GM04504 (cell line): ENCODE data around the gene GFOD1.

Source experiments
- DNase-seq: peaks from one replicate; pipeline ENCODE4 v3.0.0-alpha.2; 2012; ENCODE audit warnings: low read depth

Gene GFOD1

GRCh38 chr6:13375360-13375878 is 112.0 kb downstream of the GFOD1 start:
- DNase-seq = no peak

DNA sequence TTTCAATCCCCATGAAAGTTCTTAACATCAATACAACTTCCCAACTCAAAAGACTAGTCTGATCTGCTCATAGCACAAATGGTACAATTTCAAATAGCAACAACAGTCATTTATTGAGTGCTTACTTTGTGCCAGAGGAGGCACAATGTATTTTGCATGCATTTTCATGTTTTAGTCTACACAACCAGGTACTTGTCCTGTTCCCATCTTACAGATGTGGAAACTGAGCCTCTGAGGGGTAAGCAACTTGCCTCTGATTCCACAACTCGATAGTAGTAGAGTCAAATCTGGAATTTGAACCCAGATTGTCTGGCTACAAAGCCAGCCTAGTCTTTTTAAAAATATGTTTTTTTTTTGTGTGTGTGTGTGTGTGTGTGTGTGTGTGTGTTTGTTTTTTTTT is 113.5 kb downstream of the GFOD1 start:
- DNase-seq = no peak

- DNase-seq = no peak
These were observed 113.9 kb downstream of the GFOD1 start for GRCh38 chr6:13373488-13373886.

DNA sequence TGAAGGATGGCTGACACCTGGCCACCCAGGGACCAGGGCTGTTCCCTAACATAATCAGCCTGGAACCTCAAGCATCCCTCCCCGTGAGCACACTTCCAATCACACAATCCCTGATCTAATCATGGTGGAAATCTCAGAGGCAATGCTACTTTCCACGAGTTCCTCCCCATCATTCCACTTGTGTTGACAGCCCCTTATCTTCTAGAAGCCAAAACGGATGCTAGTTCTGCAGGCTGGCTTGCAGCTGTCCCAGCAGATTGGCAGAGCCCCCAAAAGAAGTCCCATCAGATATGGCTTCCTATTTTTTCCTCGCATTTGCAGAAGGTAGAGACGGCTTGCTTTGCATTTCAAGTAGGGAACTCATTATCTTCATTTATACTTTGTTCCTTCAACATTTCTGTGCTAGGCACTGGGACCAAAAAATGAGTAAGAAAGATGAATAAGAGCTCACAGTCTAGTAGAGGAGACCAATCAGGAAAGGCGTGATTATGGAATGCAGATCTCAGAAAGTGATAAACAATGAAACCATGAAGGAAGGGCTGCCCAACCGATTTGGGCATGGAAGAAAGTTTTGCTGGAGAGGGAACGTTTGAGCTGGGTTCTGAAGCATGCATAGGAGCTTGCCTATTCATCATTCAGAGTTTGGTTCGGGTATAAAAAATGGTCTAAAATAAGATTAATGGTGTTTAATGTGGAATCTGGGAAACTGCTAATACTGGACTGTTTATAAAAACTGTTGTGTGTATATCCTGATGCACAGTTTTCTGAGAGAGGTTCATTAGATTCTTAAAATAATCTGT is 114.5 kb downstream of the GFOD1 start:
- DNase-seq = no peak

DNA sequence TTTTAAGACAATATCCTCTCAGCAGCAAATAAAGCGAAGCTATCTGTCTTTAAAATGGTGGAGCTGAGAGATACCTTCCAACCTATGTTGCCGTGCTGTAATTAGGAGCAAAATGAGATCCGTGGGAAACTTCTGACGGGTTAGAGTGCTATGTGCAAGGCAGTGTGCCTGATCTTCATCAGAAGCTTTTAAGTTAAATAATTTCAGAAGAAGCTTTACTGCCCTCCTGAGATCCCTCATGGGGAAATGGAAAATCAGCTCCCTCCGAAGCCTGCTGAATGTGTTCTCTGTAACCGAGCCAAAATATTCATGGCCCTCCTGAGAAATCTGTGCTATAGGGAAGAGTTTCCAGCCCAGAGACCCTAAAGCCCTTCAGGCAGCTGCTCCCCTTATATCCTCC is 115.3 kb downstream of the GFOD1 start:
- DNase-seq = no peak

DNA sequence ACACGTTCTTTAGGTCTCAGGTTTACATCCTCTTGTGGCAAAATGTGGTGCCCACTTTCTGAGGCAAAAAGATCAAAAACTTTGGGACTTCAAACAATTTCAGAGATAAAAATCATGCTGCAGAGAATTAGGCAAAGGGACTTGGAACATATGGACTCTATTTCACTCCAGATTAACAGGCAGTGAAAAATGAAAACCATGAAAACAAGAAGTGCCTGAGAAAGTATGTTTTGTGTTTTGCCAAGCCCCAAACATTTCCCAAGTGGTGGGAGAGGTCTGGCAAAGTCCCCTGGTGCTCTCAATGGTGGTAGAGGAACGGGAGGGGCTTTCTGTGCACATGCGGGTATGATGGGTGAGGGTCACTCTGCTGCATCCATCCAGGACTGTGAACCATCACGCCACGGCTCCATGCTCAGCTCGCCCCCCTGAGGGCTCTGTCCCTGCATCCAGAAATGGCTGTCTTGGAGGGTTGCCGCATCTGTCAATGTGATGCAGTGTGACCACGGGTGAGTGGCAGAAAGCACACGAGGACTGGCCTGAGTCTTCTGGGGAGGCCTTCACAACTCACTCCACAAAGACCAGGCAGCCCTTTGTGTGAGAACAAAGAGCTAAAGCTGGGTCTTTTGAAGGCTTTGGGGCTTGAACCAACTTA is 115.9 kb downstream of the GFOD1 start:
- no peak for DNase-seq

DNA sequence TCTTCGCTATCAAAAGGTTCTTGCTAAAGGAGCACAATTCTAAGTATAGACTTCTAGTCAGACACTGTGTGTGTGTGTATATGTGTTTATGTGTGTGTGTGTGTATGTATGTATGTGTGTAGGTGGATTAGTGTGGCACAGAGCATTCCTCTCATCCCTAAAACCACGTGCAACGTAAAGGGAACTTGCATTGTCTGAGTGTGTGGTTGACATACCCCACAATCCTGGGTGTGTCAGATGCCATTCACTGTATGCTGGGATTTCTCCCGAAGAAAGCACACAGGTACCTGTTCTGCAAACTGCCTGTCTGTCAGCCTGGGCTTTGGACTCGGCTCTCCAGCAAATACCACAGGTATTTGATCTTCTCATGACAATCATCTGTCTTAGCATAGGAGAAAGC is 116.8 kb downstream of the GFOD1 start:
- no peak for DNase-seq

- no peak for DNase-seq
These were observed 117.8 kb downstream of the GFOD1 start for GRCh38 chr6:13369591-13369990.

DNA sequence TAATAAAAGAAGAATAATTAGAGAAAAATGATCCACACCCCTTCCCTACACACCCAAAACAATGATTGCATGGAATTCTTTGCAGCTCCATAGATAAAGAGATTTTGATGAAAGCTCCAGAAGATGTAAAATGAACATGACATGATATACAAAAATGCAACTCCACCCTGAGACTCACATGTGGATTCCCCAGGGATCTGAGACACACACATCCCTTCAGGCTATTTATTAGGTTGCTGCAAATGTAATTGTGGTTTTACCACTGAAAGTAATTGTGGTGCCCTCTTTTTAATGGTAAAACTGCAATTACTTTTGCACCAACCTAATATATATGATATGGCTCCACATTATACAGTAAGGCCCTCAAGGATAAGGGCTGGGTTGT is 118.7 kb downstream of the GFOD1 start:
- no peak for DNase-seq

GRCh38 chr6:13368079-13368730 is 119.2 kb downstream of the GFOD1 start:
- no peak for DNase-seq

- DNase-seq = no peak
These were observed 120.0 kb downstream of the GFOD1 start for GRCh38 chr6:13367396-13367795.

DNA sequence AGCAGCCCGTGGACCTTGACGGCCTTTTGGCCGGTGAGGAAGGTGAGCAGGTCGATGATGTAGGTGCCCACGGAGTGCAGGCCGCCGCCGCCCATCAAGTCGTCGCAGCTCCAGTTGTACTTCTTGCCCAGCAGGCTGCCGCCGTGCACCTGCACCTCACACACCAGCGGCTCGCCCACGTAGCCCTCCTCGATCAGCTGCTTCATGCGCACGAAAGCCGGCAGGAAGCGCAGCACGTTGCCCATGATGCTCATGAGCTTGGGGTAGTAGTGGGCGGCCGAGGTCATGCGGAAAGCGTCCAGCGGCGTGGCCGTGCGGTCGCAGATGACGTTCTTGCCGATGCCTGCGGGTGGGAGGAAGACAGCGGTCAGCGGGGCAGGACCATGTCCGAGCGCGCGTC is 122.1 kb downstream of the GFOD1 start:
- DNase-seq = no peak

GRCh38 chr6:13364842-13365241 is 122.6 kb downstream of the GFOD1 start:
- no peak for DNase-seq

- no peak for DNase-seq
These were observed 125.0 kb downstream of the GFOD1 start for GRCh38 chr6:13362412-13362811.

DNA sequence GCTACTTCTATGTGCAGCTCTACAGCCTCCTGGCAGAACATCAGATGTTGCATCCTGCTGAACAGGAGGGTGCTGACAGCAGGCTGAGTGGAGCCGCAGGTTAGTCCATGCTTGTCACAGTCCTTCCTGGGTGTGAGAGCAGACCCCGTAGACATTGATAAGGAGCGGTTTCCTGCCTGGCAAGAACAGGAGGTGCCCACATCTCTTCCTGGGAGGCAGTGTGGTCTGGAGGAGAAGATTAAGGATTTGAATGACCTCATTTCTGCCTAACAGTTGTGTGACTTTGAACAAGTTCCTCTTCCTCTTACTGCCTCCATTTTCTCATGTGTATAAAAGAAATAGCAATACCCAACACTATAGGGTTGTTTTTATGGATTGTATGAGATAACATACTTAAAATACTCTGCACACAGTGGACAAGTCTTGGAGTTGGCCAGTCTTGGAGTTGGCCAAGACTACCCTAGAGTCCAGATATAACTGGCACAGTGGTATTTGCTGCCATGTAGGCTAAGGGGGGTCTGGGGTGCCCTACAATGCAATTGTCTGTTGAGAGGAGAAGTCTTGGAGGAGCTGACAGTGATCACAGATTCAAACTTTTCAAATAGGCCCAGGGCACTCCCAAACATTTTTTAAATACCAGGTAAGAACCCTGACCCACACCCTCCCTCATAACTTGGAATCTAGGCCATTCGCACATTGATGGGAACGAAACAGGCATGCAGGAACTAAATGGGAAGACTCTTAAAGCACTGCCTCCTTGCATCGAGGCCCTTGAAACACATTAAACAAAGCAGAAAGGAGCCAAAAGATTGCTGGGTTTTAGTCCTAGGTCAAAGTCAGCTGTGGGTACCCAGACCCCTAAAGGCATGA is 126.5 kb downstream of the GFOD1 start:
- no peak for DNase-seq

- no peak for DNase-seq
These were observed 128.1 kb downstream of the GFOD1 start for GRCh38 chr6:13359287-13359686.

DNA sequence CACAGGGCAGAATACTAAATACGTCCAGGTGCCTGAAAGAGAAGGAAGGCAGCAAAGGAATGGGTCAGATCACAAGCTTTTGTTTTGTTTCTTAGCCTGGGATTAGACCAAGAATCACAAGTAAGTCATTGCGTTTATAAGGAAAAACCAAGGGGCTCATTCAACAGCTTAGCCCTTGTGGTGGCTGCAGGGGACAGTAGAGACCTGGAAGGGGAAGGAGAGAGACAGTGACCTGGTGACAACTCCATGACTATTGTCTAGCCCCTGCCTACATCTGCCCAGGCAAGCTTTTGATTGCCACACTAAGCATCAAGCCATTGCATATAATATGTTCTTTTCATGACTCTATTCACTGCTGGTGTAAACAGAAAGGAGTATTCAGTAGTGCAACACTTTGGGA is 128.9 kb downstream of the GFOD1 start:
- no peak for DNase-seq

DNA sequence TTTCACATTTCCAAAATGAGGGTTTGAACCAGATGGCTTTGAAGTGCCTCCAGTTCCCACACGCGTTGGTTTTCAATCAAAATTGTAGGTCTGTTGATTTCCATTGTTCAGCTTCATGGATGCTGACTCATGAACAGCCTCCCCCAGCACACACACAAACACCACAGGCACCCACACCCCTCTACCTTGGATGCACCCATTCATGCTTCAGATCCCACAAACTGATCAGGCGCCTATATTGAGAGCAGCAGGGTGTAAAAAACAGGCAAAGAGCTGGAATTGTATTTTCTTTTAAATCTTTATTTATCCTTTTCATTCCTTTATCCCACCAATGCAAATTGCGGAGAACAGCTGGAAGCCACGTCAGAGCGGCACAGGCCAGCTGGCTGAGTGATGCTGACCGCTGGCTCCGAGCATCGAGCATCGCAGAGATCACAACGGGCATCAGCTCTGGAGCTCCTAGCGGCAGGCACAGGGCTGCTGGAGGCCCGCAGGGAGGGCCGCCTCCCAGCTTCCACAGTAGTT is 129.8 kb downstream of the GFOD1 start:
- DNase-seq = no peak

DNA sequence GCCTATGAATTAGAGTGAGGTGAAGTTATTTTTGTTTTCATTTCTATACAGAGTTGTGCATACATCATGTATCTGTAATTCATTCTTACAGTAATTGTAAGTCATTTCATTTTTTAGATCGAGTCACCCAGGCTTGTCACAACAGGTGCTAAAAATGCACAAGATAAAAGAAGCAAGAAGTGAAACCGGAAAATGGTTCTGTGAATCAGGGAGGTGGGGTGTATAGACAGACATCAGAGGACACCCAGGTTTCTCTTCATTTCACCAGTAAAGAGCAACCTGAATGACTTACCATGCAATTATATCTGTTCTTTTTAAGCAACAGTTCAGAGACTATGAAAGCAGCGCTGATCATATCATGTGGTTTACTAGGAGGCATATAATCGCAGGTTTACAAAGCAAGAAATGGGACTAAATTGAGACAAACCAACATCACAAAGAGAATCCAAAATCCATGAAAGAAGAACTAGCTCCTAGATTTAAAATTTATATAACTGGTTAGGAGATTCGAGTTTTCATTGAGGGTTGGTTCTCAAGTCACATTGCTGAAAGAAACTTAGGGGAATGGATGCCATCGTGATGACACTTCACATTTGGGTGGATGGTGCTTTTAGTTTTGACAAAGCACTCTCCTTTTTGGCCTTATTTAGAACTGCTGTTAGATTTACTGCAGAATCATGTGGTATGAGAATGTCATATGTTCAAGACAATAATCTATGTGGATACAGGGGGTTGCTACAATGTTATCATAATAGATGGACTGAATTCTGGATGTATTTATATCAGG is 131.2 kb downstream of the GFOD1 start:
- DNase-seq = no peak

DNA sequence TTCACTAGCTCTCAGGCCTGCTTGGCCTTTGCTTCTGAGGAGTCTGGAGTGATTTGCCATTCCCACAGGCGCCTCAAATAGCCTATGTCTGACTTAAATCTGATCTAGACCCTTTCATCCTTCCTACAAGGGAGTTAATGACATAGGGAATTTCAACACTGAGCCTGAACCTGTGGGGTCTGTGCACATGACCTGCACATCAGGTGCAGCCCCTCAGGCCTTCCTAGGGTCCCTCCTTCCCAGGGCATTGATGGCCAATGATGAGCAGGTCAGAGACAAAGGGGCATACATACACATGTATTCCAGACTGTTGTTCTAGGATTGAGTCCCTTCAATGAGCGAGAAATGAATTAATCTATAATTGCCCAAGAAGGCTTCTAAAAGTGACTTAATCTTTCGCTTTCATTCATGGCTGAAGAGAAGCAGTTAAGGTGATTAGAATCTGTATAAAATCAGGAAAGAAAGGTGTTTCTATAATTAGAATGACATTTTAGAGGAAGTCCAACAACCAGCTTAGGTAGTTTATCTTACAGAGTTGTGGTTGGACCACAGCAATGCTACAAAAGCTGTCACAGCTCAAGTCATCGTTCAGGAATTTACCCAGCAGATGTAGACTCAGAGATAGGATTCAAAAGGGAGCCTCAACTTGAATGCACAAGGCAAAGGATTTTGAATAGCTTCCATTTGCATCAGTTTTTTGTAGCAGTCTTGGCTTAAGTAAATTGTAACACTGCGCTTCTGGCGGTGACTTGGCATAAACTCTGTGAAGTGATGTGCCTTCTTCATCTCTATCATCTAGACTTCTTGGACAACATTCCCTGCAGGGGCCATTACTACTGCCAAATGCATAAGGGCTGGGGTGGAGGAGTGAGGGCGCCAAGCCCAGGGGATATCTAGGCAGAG is 132.1 kb downstream of the GFOD1 start:
- DNase-seq = peak; percentile 87
